ENCODE measurements around the gene GNPNAT1.
"Not testable (repeated sequence)": the region's sequence is repeated elsewhere in the genome, so short reads cannot be mapped to it uniquely, and the experiment has no call there.

The GNPNAT1 gene

GRCh38 chr14:52789118-52789517, 2.3 kb downstream of the GNPNAT1 start:
- no peak for DNase-seq

DNA sequence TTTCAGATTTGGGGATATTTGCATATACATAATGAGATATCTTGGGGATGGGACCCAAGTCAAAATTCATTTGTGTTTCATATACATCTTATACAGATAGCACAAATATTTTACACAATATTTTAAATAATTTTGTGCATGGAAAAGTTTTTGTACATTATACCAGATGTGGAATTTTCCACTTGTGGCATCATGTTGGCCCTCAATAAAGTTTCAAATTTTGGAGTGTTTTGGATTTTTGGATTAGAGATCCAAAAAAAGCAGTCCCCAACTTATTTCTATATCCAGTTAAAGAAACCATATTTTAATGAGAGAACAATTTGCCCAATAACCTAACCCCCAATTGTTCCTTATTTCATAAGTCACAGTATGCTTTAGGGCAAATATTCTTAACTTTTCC, 4.5 kb downstream of the GNPNAT1 start:
- DNase-seq: no peak

GRCh38 chr14:52783206-52783605, 8.2 kb downstream of the GNPNAT1 start:
- DNase-seq: peak; percentile 10 to 59 (median 53)

DNA sequence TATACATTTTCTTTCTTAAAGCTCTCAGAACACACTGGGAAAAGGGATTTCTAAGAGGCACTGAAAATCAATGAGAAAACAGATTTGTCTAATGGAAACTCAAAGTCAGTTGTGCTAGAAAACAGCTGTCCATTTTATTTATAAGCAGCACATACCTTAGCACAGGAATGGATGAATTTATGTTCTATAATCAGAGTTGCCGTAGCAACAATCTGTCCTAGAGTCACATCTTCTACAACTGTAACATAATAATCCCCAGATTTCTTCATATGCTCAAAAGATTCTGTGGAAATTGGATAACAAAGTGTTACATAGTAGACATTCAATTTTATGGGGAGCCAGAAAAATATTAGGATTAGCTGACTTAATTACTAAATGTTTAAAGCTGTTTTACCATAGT, 9.8 kb downstream of the GNPNAT1 start:
- no peak for DNase-seq

DNA sequence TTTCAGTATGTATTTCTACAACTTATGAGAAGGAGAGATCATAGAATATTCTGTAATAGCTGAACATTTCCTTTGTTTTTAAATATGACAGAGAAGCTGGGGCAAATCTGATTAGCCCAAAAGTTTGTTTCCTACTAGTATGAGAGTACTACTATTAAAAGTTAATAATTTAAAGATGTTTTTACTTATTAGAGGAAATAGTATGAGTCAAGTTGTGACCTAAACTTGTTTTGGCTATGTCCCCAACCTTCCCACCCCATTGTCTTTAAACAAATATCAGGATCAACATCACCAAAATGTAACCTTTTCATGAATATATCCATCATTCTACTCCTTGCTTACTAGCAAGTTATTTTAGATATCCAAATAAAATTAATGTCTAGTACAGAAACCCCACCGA, 10.5 kb downstream of the GNPNAT1 start:
- DNase-seq: no peak

GRCh38 chr14:52778702-52779101, 12.7 kb downstream of the GNPNAT1 start:
- no peak for DNase-seq

DNA sequence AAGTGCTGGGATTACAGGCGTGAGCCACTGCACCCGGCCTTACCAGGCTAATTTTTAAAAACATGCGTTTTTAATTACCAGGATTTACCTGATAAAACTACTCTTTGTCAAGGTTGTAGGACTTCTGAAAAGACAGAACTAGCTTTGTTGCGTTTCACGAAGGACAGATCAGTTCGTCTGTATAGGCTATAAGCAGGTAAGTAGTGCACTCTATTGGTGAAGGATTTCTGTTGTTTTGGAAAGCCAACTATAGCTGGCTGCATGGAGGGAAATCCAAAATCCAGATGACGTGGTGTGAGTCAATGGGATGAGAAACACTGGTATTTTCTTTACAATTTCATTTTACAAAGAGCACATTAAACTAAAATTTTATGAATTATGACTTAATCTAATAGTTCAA, 14.6 kb downstream of the GNPNAT1 start:
- no peak for DNase-seq

GRCh38 chr14:52769887-52770286, 21.5 kb downstream of the GNPNAT1 start:
- DNase-seq: peak in 2 of 3 donors; percentile 11 to 57

DNA sequence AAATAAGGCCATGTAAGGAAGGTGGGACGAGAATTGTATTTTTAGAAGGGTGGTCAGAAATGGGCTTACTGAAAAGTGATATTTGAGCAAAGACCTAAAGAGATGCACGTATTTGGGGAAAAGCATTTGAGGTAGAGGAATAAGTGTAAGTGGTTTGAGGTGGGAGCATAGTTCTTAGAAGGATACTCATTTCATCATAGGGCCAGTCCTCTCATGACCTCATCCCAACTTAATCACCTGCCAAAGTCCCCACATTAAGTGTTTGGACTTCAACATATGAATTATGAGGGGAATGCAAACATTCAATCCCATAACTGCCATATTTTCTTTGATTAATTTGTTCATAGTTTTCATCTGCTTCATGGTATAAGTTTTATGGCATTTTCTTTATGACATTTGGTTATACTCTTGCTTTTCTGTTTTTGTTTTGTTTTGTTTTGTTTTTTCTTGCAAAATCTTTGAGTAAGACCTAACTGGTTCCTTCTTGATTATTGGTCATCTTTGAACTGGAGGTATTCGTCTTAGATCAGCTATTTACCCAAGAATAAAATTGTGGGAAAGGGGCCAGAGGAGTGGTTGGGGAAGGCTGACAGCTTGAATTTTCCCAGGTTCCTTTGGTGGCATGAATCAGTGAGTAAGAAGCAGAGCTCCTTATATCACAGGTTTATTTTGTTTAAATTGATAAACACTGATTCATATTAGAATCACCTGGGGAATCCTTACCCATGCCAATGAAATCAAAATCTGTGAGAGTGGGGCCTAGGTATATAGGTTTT, 24.2 kb downstream of the GNPNAT1 start:
- DNase-seq: no peak

DNA sequence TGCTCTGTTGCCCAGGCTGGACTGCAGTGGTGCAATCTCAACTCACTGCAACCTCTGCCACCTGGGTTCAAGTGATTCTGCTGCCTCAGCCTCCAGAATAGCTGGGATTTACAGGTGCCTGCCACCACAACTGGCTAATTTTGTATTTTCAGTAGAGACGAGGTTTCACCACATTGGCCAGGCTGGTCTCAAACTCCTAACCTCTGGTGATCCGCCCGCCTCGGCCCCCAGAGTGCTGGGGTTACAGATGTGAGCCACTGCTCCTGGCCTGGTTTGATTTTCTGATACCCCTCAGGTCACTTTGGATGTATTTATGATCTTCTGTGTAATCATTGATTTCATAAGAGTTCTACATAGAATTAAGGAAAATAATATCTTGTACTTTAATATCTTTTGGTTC, 28.5 kb downstream of the GNPNAT1 start:
- not testable (repeated sequence) for DNase-seq

DNA sequence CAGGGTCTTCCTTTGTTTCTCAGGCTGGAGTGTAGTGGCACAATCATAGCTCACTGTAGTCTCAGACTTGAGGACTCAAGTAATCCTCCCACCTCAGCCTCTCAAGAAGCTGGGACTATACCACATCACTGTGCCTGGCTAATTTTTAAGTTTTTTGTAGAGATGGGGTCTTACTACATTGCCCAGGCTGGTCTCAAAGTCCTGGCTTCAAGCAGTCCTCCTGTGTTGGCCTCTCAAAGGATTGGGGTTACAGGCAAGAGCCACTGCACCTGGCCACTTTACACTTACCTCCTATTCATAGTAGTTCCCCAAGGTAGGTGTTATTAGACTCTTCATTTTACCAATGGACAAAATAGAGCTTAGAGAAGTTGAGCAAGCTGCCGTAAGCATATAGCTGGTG, 32.3 kb downstream of the GNPNAT1 start:
- no peak for DNase-seq

DNA sequence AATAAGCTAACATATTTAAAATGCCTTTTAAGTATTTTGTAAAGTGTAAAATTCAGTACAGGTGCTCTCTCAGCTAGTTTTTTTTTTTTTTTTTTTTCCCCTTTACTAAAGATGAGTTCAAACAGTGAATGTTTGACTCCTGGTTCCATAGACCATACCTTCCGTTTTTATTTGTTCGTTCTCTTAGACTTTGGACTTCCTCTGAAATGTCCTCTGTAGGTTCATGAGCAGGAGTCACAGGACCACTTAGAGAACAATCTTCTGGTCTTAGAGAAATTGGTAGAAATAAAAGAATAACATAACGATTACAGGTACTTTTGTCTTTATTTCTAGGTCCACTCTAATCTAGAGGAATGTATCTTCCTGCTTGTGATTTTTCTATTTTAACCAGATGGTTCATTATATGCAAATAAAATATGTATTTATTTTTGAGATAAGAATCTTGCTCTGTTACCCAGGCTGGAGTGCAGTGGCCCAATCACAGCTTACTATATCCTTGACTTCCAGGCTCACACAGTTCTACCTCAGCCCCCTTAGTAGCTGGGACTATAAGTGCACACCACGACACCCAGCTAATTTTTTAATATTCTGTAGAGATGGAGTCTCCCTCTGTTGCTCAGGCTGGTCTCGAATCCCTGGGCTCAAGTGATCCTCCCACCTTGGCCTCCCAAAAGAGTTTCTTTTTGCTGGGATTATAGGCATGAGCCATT, 35.6 kb downstream of the GNPNAT1 start:
- DNase-seq: no peak

GRCh38 chr14:52748647-52749292, 42.6 kb downstream of the GNPNAT1 start:
- DNase-seq: no peak

DNA sequence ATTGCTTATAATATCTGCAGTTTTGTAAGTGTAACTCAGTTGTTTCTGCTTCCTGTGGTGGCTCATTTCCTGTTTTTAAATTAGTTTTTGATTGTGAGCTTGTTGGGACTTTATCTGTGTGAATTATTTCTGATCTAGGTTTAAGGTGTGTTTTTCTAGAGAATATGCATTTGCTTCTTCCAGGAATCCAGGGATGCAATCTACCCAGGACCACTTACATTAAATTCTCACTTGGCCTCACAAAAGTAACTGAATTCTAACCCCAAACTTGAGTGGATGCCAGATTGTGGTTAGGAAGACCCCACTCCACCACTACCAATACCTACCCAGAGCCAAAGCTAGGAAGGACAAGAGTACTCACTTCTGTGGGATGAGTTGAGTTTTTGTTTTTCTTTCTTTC, 49.5 kb downstream of the GNPNAT1 start:
- peak in 1 of 3 donors; percentile 8 for DNase-seq

DNA sequence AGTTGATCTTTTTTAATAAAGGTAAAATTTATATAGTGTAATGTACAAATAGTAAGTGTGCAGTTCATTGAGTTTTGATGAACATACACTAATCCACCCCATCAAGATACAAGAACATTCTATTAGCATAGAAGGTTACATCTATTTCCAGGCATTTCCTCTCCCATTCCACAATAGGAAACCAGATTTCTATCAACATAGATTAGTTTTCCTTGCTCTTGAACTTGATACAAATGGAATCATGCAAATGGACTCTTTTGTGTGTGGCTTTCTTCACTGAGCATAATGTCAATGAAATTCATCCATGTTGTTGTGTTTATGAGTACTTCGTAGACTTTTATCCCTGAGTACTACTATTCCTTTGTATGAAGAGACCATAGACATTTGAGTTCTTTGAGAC, 50.7 kb downstream of the GNPNAT1 start:
- DNase-seq: no peak

- no peak for DNase-seq
Observed at GRCh38 chr14:52738409-52738808, 53.0 kb downstream of the GNPNAT1 start.

GRCh38 chr14:52735921-52736489, 55.4 kb downstream of the GNPNAT1 start:
- DNase-seq: no peak

GRCh38 chr14:52733824-52734223, 57.6 kb downstream of the GNPNAT1 start:
- no peak for DNase-seq

DNA sequence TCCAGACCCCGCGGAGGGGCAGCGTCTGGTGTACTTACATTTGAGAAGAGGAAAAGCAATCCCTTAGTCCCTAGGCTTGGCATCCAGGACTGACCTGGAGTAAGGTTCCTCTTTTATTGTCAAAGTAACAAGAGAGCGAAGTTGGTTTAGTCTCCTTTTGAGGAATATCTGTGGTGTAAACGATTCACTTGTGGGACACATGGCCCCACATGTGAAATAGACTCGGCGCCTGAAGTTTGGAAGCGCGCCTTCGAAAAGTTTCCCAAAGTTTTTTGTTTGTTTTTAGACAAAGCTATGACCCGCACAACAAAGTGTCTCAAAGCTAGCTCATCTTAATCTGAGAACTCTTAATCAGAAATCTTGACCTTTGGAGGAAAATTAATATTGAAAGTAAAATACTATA, 60.7 kb downstream of the GNPNAT1 start:
- peak in 2 of 3 donors; percentile 42 to 48 for DNase-seq

- DNase-seq: peak; percentile 97 to 99 (median 99)
Observed at GRCh38 chr14:52729925-52730708, 61.3 kb downstream of the GNPNAT1 start, which contains the start of gene STYX. Gene STYX (plus strand): TSS chr14:52730166. CDS start chr14:52730475, 309 bp downstream.

DNA sequence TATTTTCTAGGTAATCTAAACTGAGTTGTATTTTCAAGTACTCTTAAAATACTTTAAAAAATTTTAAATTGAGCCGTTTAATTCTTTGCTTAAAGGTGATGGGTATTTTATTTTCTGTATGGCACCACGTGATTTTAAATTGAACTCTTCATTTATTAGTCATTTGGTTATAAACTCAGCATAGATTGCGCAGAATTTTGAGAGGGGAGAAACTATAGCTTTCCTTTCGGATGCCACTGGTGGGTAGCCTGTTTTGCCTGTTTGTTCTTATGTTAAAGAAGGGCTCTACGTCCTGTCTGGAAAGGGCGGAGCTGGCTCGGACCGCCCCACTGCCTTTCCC, 61.9 kb downstream of the GNPNAT1 start:
- no peak for DNase-seq

GRCh38 chr14:52729035-52729434, 62.4 kb downstream of the GNPNAT1 start:
- DNase-seq: not testable (repeated sequence)

- not testable (repeated sequence) for DNase-seq
Observed at GRCh38 chr14:52727509-52727908, 63.9 kb downstream of the GNPNAT1 start.
